ENCODE results near the gene NAPSA.
"Not testable (repeated sequence)": the region's sequence is repeated elsewhere in the genome, so short reads cannot be mapped to it uniquely, and the experiment has no call there.

NAPSA gene

GRCh38 chr19:50358483-50359327 lies 6.7 kb downstream of the NAPSA start:
- DNase-seq: no peak

GRCh38 chr19:50357178-50358100 lies 8.0 kb downstream of the NAPSA start:
- peak; percentile 14 for DNase-seq

GRCh38 chr19:50356691-50357177 lies 8.7 kb downstream of the NAPSA start:
- DNase-seq: no peak

- not testable (repeated sequence) for DNase-seq
Observed at GRCh38 chr19:50353487-50353880, 12.0 kb downstream of the NAPSA start.

GRCh38 chr19:50352242-50352641 lies 13.2 kb downstream of the NAPSA start:
- DNase-seq: no peak

GRCh38 chr19:50349277-50350057 lies 16.0 kb downstream of the NAPSA start:
- DNase-seq: no peak

GRCh38 chr19:50347089-50347581 lies 18.3 kb downstream of the NAPSA start:
- not testable (repeated sequence) for DNase-seq

- DNase-seq: no peak
Observed at GRCh38 chr19:50344661-50345318, 20.6 kb downstream of the NAPSA start.

- DNase-seq: no peak
Observed at GRCh38 chr19:50341091-50341564, 24.3 kb downstream of the NAPSA start.

- no peak for DNase-seq
Observed at GRCh38 chr19:50340331-50340730, 25.1 kb downstream of the NAPSA start.

GRCh38 chr19:50337031-50337430 lies 28.4 kb downstream of the NAPSA start:
- DNase-seq: not testable (repeated sequence)

GRCh38 chr19:50334741-50335421 lies 30.6 kb downstream of the NAPSA start:
- no peak for DNase-seq

GRCh38 chr19:50333737-50334617 lies 31.5 kb downstream of the NAPSA start:
- DNase-seq: peak; percentile 61

GRCh38 chr19:50333235-50333736 lies 32.2 kb downstream of the NAPSA start:
- DNase-seq: peak; percentile 80

- no peak for DNase-seq
Observed at GRCh38 chr19:50332244-50333038, 33.0 kb downstream of the NAPSA start.

GRCh38 chr19:50331994-50332243 lies 33.5 kb downstream of the NAPSA start:
- no peak for DNase-seq

- no peak for DNase-seq
Observed at GRCh38 chr19:50331221-50331993, 34.0 kb downstream of the NAPSA start.

GRCh38 chr19:50330365-50331078 lies 34.9 kb downstream of the NAPSA start:
- peak; percentile 40 for DNase-seq

All from GF-D8 (cell line).